GM18867 (cell line): ENCODE data around the gene PPFIA4.
A peak's percentile ranks its signal among the peaks of the same experiment; 100 is the strongest.
"Not testable (repeated sequence)": the region's sequence is repeated elsewhere in the genome, so short reads cannot be mapped to it uniquely, and the experiment has no call there.

Source experiments
- ATAC-seq: cut with Tn5 transposase; IDR thresholded peaks from one replicate; pipeline ENCODE4 v1.9.1; 2021; ENCODE audit warnings: mild to moderate bottlenecking, moderate library complexity; ENCODE audit not compliant: unreplicated experiment

Gene PPFIA4

GRCh38 chr1:203011582-203011981, 14.7 kb upstream of the PPFIA4 start:
- ATAC-seq: no peak

GRCh38 chr1:203017061-203017460, 9.2 kb upstream of the PPFIA4 start:
- ATAC-seq: no peak

GRCh38 chr1:203017692-203018091, 8.6 kb upstream of the PPFIA4 start:
- ATAC-seq: no peak

GRCh38 chr1:203022855-203023254, 3.4 kb upstream of the PPFIA4 start:
- not testable (repeated sequence) for ATAC-seq

GRCh38 chr1:203025686-203026030, 633 bp upstream of the PPFIA4 start:
- no peak for ATAC-seq

- ATAC-seq: no peak
Measured at GRCh38 chr1:203026666-203027663, 674 bp downstream of the PPFIA4 start.

- no peak for ATAC-seq
Measured at GRCh38 chr1:203028067-203028783, 1.9 kb downstream of the PPFIA4 start.

GRCh38 chr1:203028784-203029553, 2.7 kb downstream of the PPFIA4 start:
- no peak for ATAC-seq

- no peak for ATAC-seq
Measured at GRCh38 chr1:203031467-203031866, 5.2 kb downstream of the PPFIA4 start.

- no peak for ATAC-seq
Measured at GRCh38 chr1:203033287-203033686, 7.0 kb downstream of the PPFIA4 start.

GRCh38 chr1:203033917-203034316, 7.6 kb downstream of the PPFIA4 start:
- ATAC-seq: no peak

GRCh38 chr1:203034422-203035110, 8.3 kb downstream of the PPFIA4 start:
- ATAC-seq: no peak

- ATAC-seq: no peak
Measured at GRCh38 chr1:203035111-203036000, 9.1 kb downstream of the PPFIA4 start.

GRCh38 chr1:203036135-203036534, 9.8 kb downstream of the PPFIA4 start:
- ATAC-seq: no peak

- no peak for ATAC-seq
Measured at GRCh38 chr1:203036537-203036936, 10.2 kb downstream of the PPFIA4 start.

GRCh38 chr1:203037509-203038190, 11.4 kb downstream of the PPFIA4 start:
- ATAC-seq: no peak

- no peak for ATAC-seq
Measured at GRCh38 chr1:203038217-203038741, 12.0 kb downstream of the PPFIA4 start.

- ATAC-seq: peak; percentile 58
Measured at GRCh38 chr1:203038891-203039608, 12.8 kb downstream of the PPFIA4 start.
